ENCODE results near the gene IL27RA. TPM values are rescaled to one million over a fixed set of nuclear protein-coding genes. Genes with fewer than 3 reads are reported as not detected.

Gene IL27RA
- total RNA-seq, 3 donors from 2014 or later: 91.2 to 102 (median 94.0) TPM

- Mint-ChIP-seq H3K4me3 (no peak overlapping the region), H3K9me3 (no peaks in the 10 kb centered on the region), H3K36me3 (ENCODE audit: insufficient read depth) (no peaks in the 10 kb centered on the region), H3K27me3 (ENCODE audit: low read depth) (no peaks in the 10 kb centered on the region), H3K4me1 (ENCODE audit: low read depth) (peaks cover 18% of the 10 kb centered on the region)
- ATAC-seq (no peak), DNase-seq (no peak)
Observed at GRCh38 chr19:14070268-14071050, 38.9 kb downstream of the IL27RA start.

GRCh38 chr19:14072535-14073260 is 41.1 kb downstream of the IL27RA start, which contains the start of gene MISP3:
MISP3 (plus strand) TSS chr19:14072786; CDS start chr19:14073310, 524 bp downstream.
- DNase-seq: no peak
- no peaks in the 10 kb centered on the region for H3K9me3 Mint-ChIP-seq
- no peaks in the 10 kb centered on the region for H3K27me3 Mint-ChIP-seq (ENCODE audit: low read depth)
- no peaks in the 10 kb centered on the region for H3K36me3 Mint-ChIP-seq (ENCODE audit: insufficient read depth)
- H3K4me1 Mint-ChIP-seq (ENCODE audit: low read depth): peaks cover 18% of the 10 kb centered on the region
- H3K4me3 Mint-ChIP-seq: peak within 1 kb of the TSS; percentile 91
- ATAC-seq: peak; percentile 2 to 10

DNA sequence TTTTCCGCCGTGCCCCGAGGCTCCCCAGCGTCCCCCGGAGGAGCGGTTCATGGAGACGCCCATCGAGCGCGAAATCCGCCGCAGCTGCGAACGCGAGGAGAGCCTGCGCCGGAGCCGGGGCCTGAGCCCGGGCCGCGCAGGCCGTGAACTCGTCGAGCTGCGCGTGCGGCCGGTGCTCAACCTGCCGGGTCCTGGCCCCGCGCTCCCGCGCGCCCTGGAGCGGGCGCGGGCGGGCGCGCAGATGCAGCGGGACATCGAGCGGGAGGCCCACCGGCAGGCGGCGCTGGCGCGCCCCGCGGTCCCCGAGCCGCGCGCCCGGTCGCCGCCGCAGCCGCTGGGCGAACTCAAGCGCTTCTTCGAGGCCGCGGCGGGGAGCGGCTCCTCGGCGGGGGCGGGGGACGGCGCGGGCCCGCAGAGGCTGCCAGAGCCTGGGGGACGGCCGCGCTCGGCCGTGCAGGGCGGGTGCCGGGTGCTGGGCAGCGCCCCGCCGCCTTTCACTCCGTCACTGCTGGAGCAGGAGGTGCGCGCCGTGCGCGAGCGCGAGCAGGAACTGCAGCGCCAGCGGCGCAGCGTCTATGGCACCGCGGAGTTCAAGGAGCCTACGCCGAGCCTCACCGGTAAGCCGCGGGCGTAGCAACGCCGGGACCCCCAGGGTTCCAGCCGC is 41.8 kb downstream of the IL27RA start:
- peaks cover 18% of the 10 kb centered on the region for H3K4me1 Mint-ChIP-seq (ENCODE audit: low read depth)
- ATAC-seq: peak; percentile 78
- DNase-seq: peak; percentile 72
- no peaks in the 10 kb centered on the region for H3K27me3 Mint-ChIP-seq (ENCODE audit: low read depth)
- no peaks in the 10 kb centered on the region for H3K36me3 Mint-ChIP-seq (ENCODE audit: insufficient read depth)
- peak overlapping the region; percentile 91 for H3K4me3 Mint-ChIP-seq
- no peaks in the 10 kb centered on the region for H3K9me3 Mint-ChIP-seq

GRCh38 chr19:14073925-14074838 is 42.6 kb downstream of the IL27RA start:
- H3K27me3 Mint-ChIP-seq (ENCODE audit: low read depth): no peaks in the 10 kb centered on the region
- peak overlapping the region; percentile 91 for H3K4me3 Mint-ChIP-seq
- ATAC-seq: peak; percentile 2 to 8
- H3K4me1 Mint-ChIP-seq (ENCODE audit: low read depth): peaks cover 18% of the 10 kb centered on the region
- no peaks in the 10 kb centered on the region for H3K9me3 Mint-ChIP-seq
- DNase-seq: peak; percentile 19
- no peaks in the 10 kb centered on the region for H3K36me3 Mint-ChIP-seq (ENCODE audit: insufficient read depth)

- ATAC-seq: no peak
- H3K36me3 Mint-ChIP-seq (ENCODE audit: insufficient read depth): no peaks in the 10 kb centered on the region
- DNase-seq: no peak
- H3K4me3 Mint-ChIP-seq: no peak overlapping the region
- peaks cover 28% of the 10 kb centered on the region for H3K4me1 Mint-ChIP-seq (ENCODE audit: low read depth)
- no peaks in the 10 kb centered on the region for H3K9me3 Mint-ChIP-seq
- no peaks in the 10 kb centered on the region for H3K27me3 Mint-ChIP-seq (ENCODE audit: low read depth)
Observed at GRCh38 chr19:14078411-14078810, 46.8 kb downstream of the IL27RA start.

- H3K9me3 Mint-ChIP-seq: no peaks in the 10 kb centered on the region
- ATAC-seq: peak; percentile 95
- no peaks in the 10 kb centered on the region for H3K27me3 Mint-ChIP-seq (ENCODE audit: low read depth)
- peak overlapping the region; percentile 90 for H3K4me3 Mint-ChIP-seq
- DNase-seq: peak; percentile 99
- H3K36me3 Mint-ChIP-seq (ENCODE audit: insufficient read depth): no peaks in the 10 kb centered on the region
- peaks cover 12% of the 10 kb centered on the region for H3K4me1 Mint-ChIP-seq (ENCODE audit: low read depth)
Observed at GRCh38 chr19:14080887-14081796, 49.6 kb downstream of the IL27RA start.

- Mint-ChIP-seq H3K27me3 (ENCODE audit: low read depth) (no peaks in the 10 kb centered on the region), H3K4me1 (ENCODE audit: low read depth) (peaks cover 12% of the 10 kb centered on the region)
Observed at GRCh38 chr19:14081797-14082674, 50.5 kb downstream of the IL27RA start.

DNA sequence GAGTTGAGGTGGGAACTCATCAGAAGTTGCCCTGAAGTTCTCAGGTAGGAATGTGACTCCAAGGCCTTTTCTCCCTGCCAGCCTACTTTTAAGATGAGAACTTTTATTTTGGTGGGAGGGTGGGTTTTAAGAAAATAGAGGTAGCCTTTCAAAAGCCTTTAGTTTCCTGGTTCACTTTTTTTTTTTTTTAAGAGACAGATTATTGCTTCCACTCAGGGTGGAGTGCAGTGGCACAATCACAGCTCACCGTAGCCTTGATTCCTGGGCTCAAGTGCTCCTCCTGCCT is 51.1 kb downstream of the IL27RA start:
- Mint-ChIP-seq H3K9me3 (no peaks in the 10 kb centered on the region), H3K27me3 (ENCODE audit: low read depth) (no peaks in the 10 kb centered on the region), H3K4me1 (ENCODE audit: low read depth) (peaks cover 12% of the 10 kb centered on the region), H3K4me3 (peak overlapping the region; percentile 90), H3K36me3 (ENCODE audit: insufficient read depth) (no peaks in the 10 kb centered on the region)
- DNase-seq (no peak), ATAC-seq (no peak)

More at GRCh38 chr19:14081797-14082674, 50.5 kb downstream of the IL27RA start:
- Mint-ChIP-seq H3K9me3 (no peaks in the 10 kb centered on the region), H3K4me3 (peak overlapping the region; percentile 90), H3K36me3 (ENCODE audit: insufficient read depth) (no peaks in the 10 kb centered on the region)
- peak in 1 of 2 donors; percentile 12 for ATAC-seq
- DNase-seq: peak; percentile 20

GRCh38 chr19:14085309-14085995 is 53.9 kb downstream of the IL27RA start, which contains the start of gene C19orf67:
C19orf67 (minus strand) TSS chr19:14085783; CDS start chr19:14085627, 156 bp downstream.
- Mint-ChIP-seq H3K4me3 (no peak within 1 kb of the TSS), H3K4me1 (ENCODE audit: low read depth) (peaks cover 14% of the 10 kb centered on the region), H3K36me3 (ENCODE audit: insufficient read depth) (peaks cover 8% of the 10 kb centered on the region), H3K27me3 (ENCODE audit: low read depth) (no peaks in the 10 kb centered on the region), H3K9me3 (no peaks in the 10 kb centered on the region)
- DNase-seq (no peak), ATAC-seq (no peak)

DNA sequence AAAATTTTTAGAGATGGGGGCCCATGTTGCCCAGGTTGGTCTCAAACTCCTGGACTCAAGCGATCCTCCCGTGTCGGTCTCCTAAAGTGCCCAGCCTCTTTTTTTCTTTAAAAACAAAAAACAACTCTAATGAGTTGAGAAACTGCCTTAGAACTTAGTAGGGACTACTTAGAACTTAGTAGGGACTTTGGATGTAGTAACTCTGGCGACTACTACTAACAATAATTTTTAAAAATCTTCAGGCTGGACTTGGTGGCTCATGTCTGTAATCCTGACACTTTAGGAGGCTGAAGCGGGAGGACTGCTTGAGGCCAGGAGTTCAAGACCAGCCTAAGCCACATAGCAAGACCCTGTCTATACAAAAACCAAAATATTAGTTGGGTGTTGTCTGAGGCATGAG is 54.5 kb downstream of the IL27RA start:
- Mint-ChIP-seq H3K9me3 (no peaks in the 10 kb centered on the region), H3K4me1 (ENCODE audit: low read depth) (peaks cover 12% of the 10 kb centered on the region), H3K27me3 (ENCODE audit: low read depth) (no peaks in the 10 kb centered on the region), H3K36me3 (ENCODE audit: insufficient read depth) (peaks cover 8% of the 10 kb centered on the region), H3K4me3 (no peak overlapping the region)
- DNase-seq (no peak), ATAC-seq (no peak)

- H3K9me3 Mint-ChIP-seq: peaks cover 7% of the 10 kb centered on the region
- DNase-seq (no peak), ATAC-seq (no peak)
- peak overlapping the region; percentile 83 for H3K4me3 Mint-ChIP-seq
- H3K27me3 Mint-ChIP-seq (ENCODE audit: low read depth): no peaks in the 10 kb centered on the region
- peaks cover 8% of the 10 kb centered on the region for H3K36me3 Mint-ChIP-seq (ENCODE audit: insufficient read depth)
- peaks cover 13% of the 10 kb centered on the region for H3K4me1 Mint-ChIP-seq (ENCODE audit: low read depth)
Observed at GRCh38 chr19:14088634-14089411, 57.3 kb downstream of the IL27RA start.

Data from activated T-cell treated with anti-CD3 and anti-CD28 coated beads, Interleukin-2, amount 50 U/mL, for 4 hours (primary cell).